HG02642 (cell line): ENCODE results near the gene TLR8.
"Not testable (repeated sequence)": the region's sequence is repeated elsewhere in the genome, so short reads cannot be mapped to it uniquely, and the experiment has no call there.

Experiments
- ATAC-seq: cut with Tn5 transposase; IDR thresholded peaks from one replicate; pipeline ENCODE4 v1.9.1; 2021; ENCODE audit warnings: mild to moderate bottlenecking; ENCODE audit not compliant: unreplicated experiment, poor library complexity

The TLR8 gene

GRCh38 chrX:12962041-12962504, 55.7 kb downstream of the TLR8 start:
- no peak for ATAC-seq

GRCh38 chrX:12963210-12963850, 56.9 kb downstream of the TLR8 start:
- not testable (repeated sequence) for ATAC-seq

GRCh38 chrX:12965131-12965940, 58.9 kb downstream of the TLR8 start:
- no peak for ATAC-seq

DNA sequence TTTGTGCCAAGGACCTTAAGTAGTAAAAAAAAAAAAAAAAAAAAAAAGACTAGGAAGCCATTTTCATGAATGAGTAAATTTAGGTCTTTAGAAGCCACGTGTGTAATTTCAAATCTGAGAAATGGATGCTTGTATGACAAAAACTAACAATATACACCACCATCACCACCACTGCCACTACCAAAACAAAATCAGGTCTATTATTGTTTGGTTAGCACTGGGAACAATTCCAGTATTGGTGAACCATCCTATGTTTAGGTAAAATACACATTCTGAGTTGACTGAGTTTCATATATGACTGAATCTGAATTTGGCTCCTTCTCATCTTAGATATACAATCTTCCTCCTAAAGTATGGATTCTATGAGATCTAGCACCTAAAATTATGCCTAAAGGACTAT, 59.7 kb downstream of the TLR8 start:
- no peak for ATAC-seq

DNA sequence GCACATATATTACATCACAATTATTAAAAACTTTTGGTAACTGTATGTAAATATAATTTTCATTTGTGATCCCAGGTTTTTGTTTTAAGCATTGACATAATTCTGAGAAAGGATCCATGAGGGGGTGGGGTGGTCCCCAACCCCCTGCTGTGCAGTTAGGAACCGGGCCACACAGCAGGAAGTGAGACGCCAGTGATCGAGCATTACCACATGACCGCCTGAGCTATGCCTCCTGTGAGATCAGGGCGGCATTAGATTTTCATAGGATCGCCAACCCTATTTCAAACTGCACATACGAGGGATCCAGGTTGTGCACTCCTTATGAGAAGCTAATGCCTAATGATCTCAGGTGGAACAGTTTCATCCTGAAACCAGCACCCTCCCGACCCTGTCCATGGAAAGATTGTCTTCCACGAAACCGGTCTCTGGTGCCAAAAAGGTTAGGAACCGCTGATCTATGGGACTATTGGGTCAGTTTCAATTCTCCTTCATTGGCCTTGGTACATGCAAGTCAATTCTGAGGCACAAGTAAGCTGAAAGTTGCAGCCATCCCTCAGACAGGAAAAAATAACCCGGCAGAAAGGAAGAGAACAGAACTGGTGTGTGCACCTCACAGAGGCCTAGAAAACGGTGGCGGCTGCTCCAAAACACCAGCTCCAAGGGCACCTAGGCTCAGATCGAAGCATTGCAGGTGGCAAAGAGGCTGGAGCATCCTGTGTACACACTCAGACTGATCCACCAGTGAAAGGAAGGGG, 61.5 kb downstream of the TLR8 start:
- no peak for ATAC-seq

GRCh38 chrX:12970691-12971202, 64.3 kb downstream of the TLR8 start:
- ATAC-seq = no peak

DNA sequence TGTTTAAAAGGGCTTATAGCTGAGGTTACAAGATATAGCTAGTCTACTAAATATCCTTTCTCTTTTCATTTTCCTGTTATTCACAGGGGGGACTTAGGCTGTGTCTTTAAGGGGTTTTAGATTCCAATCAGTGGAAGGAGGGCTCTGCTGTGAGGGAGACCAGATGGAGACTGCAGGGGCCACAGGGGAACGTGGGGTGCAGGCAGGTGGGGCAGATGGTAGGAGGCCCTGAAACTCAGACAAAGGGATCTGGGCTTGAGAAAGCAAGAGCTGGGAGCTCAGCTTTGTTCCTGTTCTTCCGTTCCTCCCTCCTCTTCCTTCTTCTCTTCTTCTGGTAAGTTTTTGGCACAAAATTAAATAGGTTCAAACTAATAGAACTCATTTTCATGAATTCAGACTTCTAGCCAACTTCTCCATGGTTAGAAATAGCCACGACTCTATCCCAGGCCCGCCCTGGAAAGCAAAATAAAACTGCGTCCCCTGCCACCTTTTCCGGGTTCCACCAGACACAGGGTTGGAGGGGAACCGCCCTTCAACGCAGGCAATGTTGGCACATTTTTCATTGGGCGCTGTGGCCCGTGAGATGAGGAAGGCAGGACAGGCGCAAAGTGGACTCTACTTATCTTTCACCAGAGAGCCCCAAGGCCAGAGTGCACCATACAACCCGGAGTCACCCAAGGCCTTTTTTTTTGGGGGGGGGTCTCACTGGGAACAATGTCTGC, 65.0 kb downstream of the TLR8 start:
- no peak for ATAC-seq

GRCh38 chrX:12972243-12972642, 65.8 kb downstream of the TLR8 start:
- no peak for ATAC-seq
